Activated CD4-positive, alpha-beta memory T cell treated with anti-CD3 and anti-CD28 coated beads for 36 hours (primary cell): ENCODE results near the gene PLXND1. TPM values are rescaled to one million over a fixed set of nuclear protein-coding genes. Genes with fewer than 3 reads are reported as not detected.

Experiments
- CTCF ChIA-PET: fragments of 350-600 bp; sonication (Branson Sonifier 250); formaldehyde crosslinking; loops from one replicate; lab custom pipeline; 2021; ENCODE audit warnings: antibody characterized with exemption, inconsistent platforms; lab: Charles Lee
- POLR2A ChIA-PET: fragments of 350-600 bp; sonication (Branson Sonifier 250); formaldehyde crosslinking; loops from one replicate; lab custom pipeline; 2021; ENCODE audit warnings: antibody characterized with exemption; lab: Charles Lee
- DNase-seq: peaks from one replicate; pipeline ENCODE4 v3.0.0-alpha.2; 2020
- H3K27ac Mint-ChIP-seq: one replicate; pipeline ENCODE4 v1.8.0; 2021; ENCODE audit warnings: mixed read lengths
- H3K27me3 Mint-ChIP-seq: one replicate; pipeline ENCODE4 v1.8.0; 2021; ENCODE audit warnings: mixed read lengths
- H3K36me3 Mint-ChIP-seq: one replicate; pipeline ENCODE4 v1.8.0; 2021; ENCODE audit warnings: mixed read lengths
- H3K4me1 Mint-ChIP-seq: one replicate; pipeline ENCODE4 v1.8.0; 2021; ENCODE audit warnings: low read depth, mixed read lengths
- H3K4me3 Mint-ChIP-seq: one replicate; pipeline ENCODE4 v1.8.0; 2021; ENCODE audit warnings: mild to moderate bottlenecking, mixed read lengths
- H3K9me3 Mint-ChIP-seq: one replicate; pipeline ENCODE4 v1.8.0; 2021; ENCODE audit warnings: mixed read lengths
- intact Hi-C: fragments of 100-400 bp; cut with micrococcal nuclease; formaldehyde crosslinking; loops from one replicate; pipeline ENCODE4 v1.15.1; 2023
- total RNA-seq, 2 experiments: library from RNA; stranded (reverse); gene quantifications; one replicate each; pipeline ENCODE4 v1.2.3, GENCODE V29; 2021

PLXND1 gene
- total RNA-seq, 2 experiments from 2014 or later: 7.2 to 8.6 TPM

- H3K4me3 Mint-ChIP-seq: no peak overlapping the region
- CTCF ChIA-PET: no interaction called here
- H3K9me3 Mint-ChIP-seq: no peaks in the 10 kb centered on the region
- no peak for DNase-seq
- H3K27me3 Mint-ChIP-seq: peaks cover 14% of the 10 kb centered on the region
- no peak overlapping the region for H3K27ac Mint-ChIP-seq
- intact Hi-C loops: no loop called here
- H3K36me3 Mint-ChIP-seq: peaks cover 2% of the 10 kb centered on the region
- H3K4me1 Mint-ChIP-seq: peaks cover 12% of the 10 kb centered on the region
- POLR2A ChIA-PET: interaction anchor here (0.6 kb wide), 1 partner anchor 221 kb away, joined by 3 read pairs; no protein-coding TSS in a partner anchor
These were observed 3.5 kb downstream of the PLXND1 start for GRCh38 chr3:129602730-129603560.

- H3K27me3 Mint-ChIP-seq: peaks cover 14% of the 10 kb centered on the region
- H3K4me3 Mint-ChIP-seq: no peak overlapping the region
- intact Hi-C loops: no loop called here
- peaks cover 11% of the 10 kb centered on the region for H3K4me1 Mint-ChIP-seq
- CTCF ChIA-PET: no interaction called here
- peaks cover 2% of the 10 kb centered on the region for H3K36me3 Mint-ChIP-seq
- POLR2A ChIA-PET: interaction anchor here (0.6 kb wide), 1 partner anchor 222 kb away, joined by 3 read pairs; no protein-coding TSS in a partner anchor
- no peaks in the 10 kb centered on the region for H3K9me3 Mint-ChIP-seq
- DNase-seq: no peak
- H3K27ac Mint-ChIP-seq: no peak overlapping the region
These were observed 4.2 kb downstream of the PLXND1 start for GRCh38 chr3:129602309-129602708.

GRCh38 chr3:129601713-129602112, 4.8 kb downstream of the PLXND1 start:
- intact Hi-C loops: no loop called here
- ChIA-PET POLR2A (no interaction called here), CTCF (no interaction called here)
- no peak for DNase-seq
- Mint-ChIP-seq H3K27me3 (peaks cover 11% of the 10 kb centered on the region), H3K4me1 (peaks cover 6% of the 10 kb centered on the region), H3K9me3 (no peaks in the 10 kb centered on the region), H3K36me3 (peaks cover 2% of the 10 kb centered on the region), H3K4me3 (no peak overlapping the region), H3K27ac (no peak overlapping the region)

GRCh38 chr3:129600348-129600747, 6.1 kb downstream of the PLXND1 start:
- Mint-ChIP-seq H3K27ac (no peak overlapping the region), H3K4me1 (peaks cover 2% of the 10 kb centered on the region), H3K36me3 (no peaks in the 10 kb centered on the region), H3K27me3 (peaks cover 8% of the 10 kb centered on the region), H3K9me3 (no peaks in the 10 kb centered on the region), H3K4me3 (no peak overlapping the region)
- intact Hi-C loops: no loop called here
- no peak for DNase-seq
- POLR2A ChIA-PET: no interaction called here
- CTCF ChIA-PET: no interaction called here

- Mint-ChIP-seq H3K27ac (no peak overlapping the region), H3K9me3 (no peaks in the 10 kb centered on the region), H3K27me3 (peaks cover 4% of the 10 kb centered on the region), H3K36me3 (no peaks in the 10 kb centered on the region), H3K4me3 (no peak overlapping the region), H3K4me1 (peaks cover under 1% of the 10 kb centered on the region)
- ChIA-PET CTCF (no interaction called here), POLR2A (no interaction called here)
- no peak for DNase-seq
- intact Hi-C loops: no loop called here
These were observed 6.9 kb downstream of the PLXND1 start for GRCh38 chr3:129599607-129600006.

GRCh38 chr3:129599073-129599472, 7.4 kb downstream of the PLXND1 start:
- Mint-ChIP-seq H3K27ac (no peak overlapping the region), H3K4me1 (peaks cover 2% of the 10 kb centered on the region), H3K36me3 (no peaks in the 10 kb centered on the region), H3K4me3 (no peak overlapping the region), H3K27me3 (no peaks in the 10 kb centered on the region), H3K9me3 (no peaks in the 10 kb centered on the region)
- ChIA-PET POLR2A (no interaction called here), CTCF (no interaction called here)
- no peak for DNase-seq
- intact Hi-C loops: no loop called here

- Mint-ChIP-seq H3K4me3 (no peak overlapping the region), H3K4me1 (peaks cover 8% of the 10 kb centered on the region), H3K36me3 (no peaks in the 10 kb centered on the region), H3K9me3 (no peaks in the 10 kb centered on the region), H3K27ac (no peak overlapping the region), H3K27me3 (no peaks in the 10 kb centered on the region)
- DNase-seq: no peak
- intact Hi-C loops: no loop called here
- ChIA-PET CTCF (no interaction called here), POLR2A (no interaction called here)
These were observed 8.0 kb downstream of the PLXND1 start for GRCh38 chr3:129598484-129598883.

- no peaks in the 10 kb centered on the region for H3K36me3 Mint-ChIP-seq
- intact Hi-C loops: no loop called here
- no peaks in the 10 kb centered on the region for H3K27me3 Mint-ChIP-seq
- no peak for DNase-seq
- ChIA-PET CTCF (no interaction called here), POLR2A (no interaction called here)
- H3K9me3 Mint-ChIP-seq: no peaks in the 10 kb centered on the region
- H3K4me3 Mint-ChIP-seq: no peak overlapping the region
- no peak overlapping the region for H3K27ac Mint-ChIP-seq
- H3K4me1 Mint-ChIP-seq: peaks cover 13% of the 10 kb centered on the region
These were observed 8.5 kb downstream of the PLXND1 start for GRCh38 chr3:129598000-129598381.

GRCh38 chr3:129597087-129597999, 9.1 kb downstream of the PLXND1 start:
- no peak for DNase-seq
- POLR2A ChIA-PET: no interaction called here
- intact Hi-C loops: no loop called here
- Mint-ChIP-seq H3K4me1 (peaks cover 14% of the 10 kb centered on the region), H3K9me3 (no peaks in the 10 kb centered on the region), H3K4me3 (no peak overlapping the region), H3K27me3 (no peaks in the 10 kb centered on the region), H3K36me3 (no peaks in the 10 kb centered on the region), H3K27ac (no peak overlapping the region)
- CTCF ChIA-PET: no interaction called here

GRCh38 chr3:129596194-129597086, 10.0 kb downstream of the PLXND1 start:
- Mint-ChIP-seq H3K9me3 (no peaks in the 10 kb centered on the region), H3K4me3 (no peak overlapping the region), H3K36me3 (no peaks in the 10 kb centered on the region), H3K27ac (no peak overlapping the region), H3K4me1 (peaks cover 14% of the 10 kb centered on the region), H3K27me3 (no peaks in the 10 kb centered on the region)
- intact Hi-C loops: no loop called here
- DNase-seq: no peak
- ChIA-PET CTCF (no interaction called here), POLR2A (no interaction called here)

GRCh38 chr3:129595544-129596193, 10.8 kb downstream of the PLXND1 start:
- no peak overlapping the region for H3K27ac Mint-ChIP-seq
- H3K36me3 Mint-ChIP-seq: no peaks in the 10 kb centered on the region
- no peaks in the 10 kb centered on the region for H3K27me3 Mint-ChIP-seq
- H3K4me3 Mint-ChIP-seq: no peak overlapping the region
- peaks cover 14% of the 10 kb centered on the region for H3K4me1 Mint-ChIP-seq
- intact Hi-C loops: loop anchor here (2.0 kb wide), 1 partner anchor 19 kb away; no protein-coding TSS in a partner anchor
- POLR2A ChIA-PET: no interaction called here
- DNase-seq: no peak
- CTCF ChIA-PET: no interaction called here
- H3K9me3 Mint-ChIP-seq: no peaks in the 10 kb centered on the region
